Endodermal cell (in vitro differentiated cells): ENCODE data around the gene DHX57. TPM values are rescaled to one million over a fixed set of nuclear protein-coding genes. Genes with fewer than 3 reads are reported as not detected.

Source experiments
- DNase-seq: peaks from one replicate; pipeline ENCODE4 v3.0.0-alpha.2; 2017
- H3K27ac ChIP-seq: 2 replicates; pipeline ENCODE4 v1.5.1; 2013; ENCODE audit warnings: mild to moderate bottlenecking, low read depth, low read length, moderate library complexity
- H3K27me3 ChIP-seq: 2 replicates; pipeline ENCODE4 v1.6.1; 2013; ENCODE audit warnings: mild to moderate bottlenecking, low read length, moderate library complexity; ENCODE audit not compliant: insufficient read depth, control insufficient read depth, poor library complexity, severe bottlenecking
- H3K36me3 ChIP-seq: 2 replicates; pipeline ENCODE4 v1.7.0; 2013; ENCODE audit warnings: mild to moderate bottlenecking, low read length, moderate library complexity; ENCODE audit not compliant: control insufficient read depth, insufficient read depth
- H3K4me1 ChIP-seq: one replicate; pipeline ENCODE4 v1.7.0; 2013; ENCODE audit warnings: low read length; ENCODE audit not compliant: control insufficient read depth, insufficient read depth
- H3K4me3 ChIP-seq: 2 replicates; pipeline ENCODE4 v1.5.1; 2013; ENCODE audit warnings: mild to moderate bottlenecking, low read length, moderate library complexity
- H3K9ac ChIP-seq: 2 replicates; pipeline ENCODE4 v1.6.1; 2013; ENCODE audit warnings: mild to moderate bottlenecking, low read length, moderate library complexity; ENCODE audit not compliant: poor library complexity, severe bottlenecking; ENCODE audit errors: extremely low read depth
- H3K9me3 ChIP-seq: 2 replicates; pipeline ENCODE4 v1.6.1; 2013; ENCODE audit warnings: mild to moderate bottlenecking, low read length, moderate library complexity; ENCODE audit not compliant: control insufficient read depth
- H3K27ac Mint-ChIP-seq: 2 replicates; pipeline ENCODE4 v1.8.0; 2020; ENCODE audit warnings: mixed read lengths
- H3K27me3 Mint-ChIP-seq: 2 replicates; pipeline ENCODE4 v1.8.0; 2021; ENCODE audit warnings: mild to moderate bottlenecking, mixed read lengths; ENCODE audit not compliant: insufficient read depth
- H3K36me3 Mint-ChIP-seq: 2 replicates; pipeline ENCODE4 v1.8.0; 2020; ENCODE audit warnings: low read depth, mixed read lengths
- H3K4me1 Mint-ChIP-seq: 2 replicates; pipeline ENCODE4 v1.8.0; 2020; ENCODE audit warnings: mixed read lengths
- H3K4me3 Mint-ChIP-seq: 2 replicates; pipeline ENCODE4 v1.8.0; 2020; ENCODE audit warnings: mild to moderate bottlenecking, moderate library complexity, mixed read lengths
- H3K9me3 Mint-ChIP-seq: 2 replicates; pipeline ENCODE4 v1.8.0; 2020; ENCODE audit warnings: mild to moderate bottlenecking, mixed read lengths
- CTCF ChIP-seq: fragments of 200-600 bp; sonication (generic); conservative IDR thresholded peaks from 2 replicates; pipeline ENCODE4 v1.5.0; 2021; ENCODE audit warnings: antibody characterized with exemption, mild to moderate bottlenecking
- WGBS, 2 experiments: methylation state at CpG; one replicate each; pipeline versions ENCODE4 v1.1.5 to v1.1.7; 2013; ENCODE audit warnings: missing lambda C conversion rate in 2 of 2, mixed read lengths in 1 of 2; ENCODE audit not compliant: insufficient coverage in 1 of 2, insufficient read length in 1 of 2; 5-methylcytosine and 5-hydroxymethylcytosine counted together
- total RNA-seq, 2 donors: library from RNA; stranded (reverse); fragmentation: NEBNext Ultra II Directional in 1 of 2; extraction: Animal tissue kit (Norgen Biotek cat#: 25700) in 1 of 2; gene quantifications; 2 replicates in 1 of 2; 3 replicates in 1 of 2; pipeline ENCODE4 v1.2.1, GENCODE V29; 2021

The DHX57 gene
- total RNA-seq, 2 donors from 2014 or later: 35.4 to 45.7 TPM

DNA sequence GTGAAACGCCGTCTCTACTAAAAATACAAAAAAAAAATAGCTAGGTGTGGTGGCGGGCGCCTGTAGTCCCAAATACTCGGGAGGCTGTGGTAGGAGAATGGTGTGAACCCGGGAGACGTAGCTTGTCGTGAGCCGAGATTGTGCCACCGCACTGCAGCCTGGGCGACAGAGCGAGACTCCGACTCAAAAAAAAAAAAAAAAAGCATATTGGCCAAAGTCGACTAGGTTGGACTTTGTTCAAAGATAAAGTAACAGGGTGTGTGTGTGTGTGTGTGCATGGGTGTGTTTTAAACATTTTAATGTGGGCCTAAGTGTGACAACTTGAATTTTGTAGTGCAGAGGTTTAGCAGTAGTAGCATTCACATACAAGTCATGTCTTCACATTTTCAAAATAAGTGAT, 86.0 kb downstream of the DHX57 start:
- no peak for DNase-seq
- H3K27me3 Mint-ChIP-seq: no peaks in the 10 kb centered on the region
- no peak overlapping the region for H3K4me3 Mint-ChIP-seq
- H3K27ac ChIP-seq: no peak overlapping the region
- 80 to 94% methylated on average over 14 of the region's 14 CpGs for WGBS, 2 experiments
- peaks cover 4% of the 10 kb centered on the region for H3K4me1 ChIP-seq
- no peak overlapping the region for H3K9ac ChIP-seq
- no peak for TF ChIP-seq CTCF
- no peak overlapping the region for H3K27ac Mint-ChIP-seq
- H3K9me3 ChIP-seq: no peaks in the 10 kb centered on the region
- H3K4me3 ChIP-seq: no peak overlapping the region
- peaks cover 3% of the 10 kb centered on the region for H3K4me1 Mint-ChIP-seq
- no peaks in the 10 kb centered on the region for H3K36me3 ChIP-seq
- H3K9me3 Mint-ChIP-seq: no peaks in the 10 kb centered on the region
- no peaks in the 10 kb centered on the region for H3K27me3 ChIP-seq
- no peaks in the 10 kb centered on the region for H3K36me3 Mint-ChIP-seq

- no peaks in the 10 kb centered on the region for H3K4me1 ChIP-seq
- no peaks in the 10 kb centered on the region for H3K36me3 Mint-ChIP-seq
- no peak overlapping the region for H3K4me3 ChIP-seq
- no peaks in the 10 kb centered on the region for H3K27me3 Mint-ChIP-seq
- no peaks in the 10 kb centered on the region for H3K9me3 ChIP-seq
- no peaks in the 10 kb centered on the region for H3K27me3 ChIP-seq
- H3K27ac ChIP-seq: no peak overlapping the region
- 83 to 91% methylated on average over 6 of the region's 6 CpGs for WGBS, 2 experiments
- TF ChIP-seq CTCF: no peak
- H3K9me3 Mint-ChIP-seq: no peaks in the 10 kb centered on the region
- H3K4me3 Mint-ChIP-seq: no peak overlapping the region
- no peak for DNase-seq
- no peak overlapping the region for H3K9ac ChIP-seq
- H3K27ac Mint-ChIP-seq: no peak overlapping the region
- H3K36me3 ChIP-seq: no peaks in the 10 kb centered on the region
- peaks cover 7% of the 10 kb centered on the region for H3K4me1 Mint-ChIP-seq
Measured at GRCh38 chr2:38788306-38788705, 87.4 kb downstream of the DHX57 start.

- no peak overlapping the region for H3K4me3 Mint-ChIP-seq
- no peak for DNase-seq
- Histone ChIP-seq H3K36me3 (peaks cover 7% of the 10 kb centered on the region), H3K27ac (no peak overlapping the region), H3K4me1 (peaks cover 3% of the 10 kb centered on the region), H3K9ac (no peak overlapping the region), H3K4me3 (no peak overlapping the region), H3K27me3 (no peaks in the 10 kb centered on the region), H3K9me3 (no peaks in the 10 kb centered on the region)
- TF ChIP-seq CTCF: no peak
- peaks cover 16% of the 10 kb centered on the region for H3K36me3 Mint-ChIP-seq
- no peaks in the 10 kb centered on the region for H3K9me3 Mint-ChIP-seq
- no peaks in the 10 kb centered on the region for H3K27me3 Mint-ChIP-seq
- no peak overlapping the region for H3K27ac Mint-ChIP-seq
- H3K4me1 Mint-ChIP-seq: peaks cover 11% of the 10 kb centered on the region
Measured at GRCh38 chr2:38783586-38783985, 92.1 kb downstream of the DHX57 start.
